GM12865 (cell line): ENCODE measurements around the gene ADGB.

Experiments used
- DNase-seq: peaks from one replicate; pipeline ENCODE4 v3.0.0; 2010; ENCODE audit warnings: low read depth
- H3K4me3 ChIP-seq: 2 replicates; pipeline ENCODE4 v1.5.1; 2011; ENCODE audit warnings: mild to moderate bottlenecking, low read depth, low read length, control low read depth
- TF ChIP-seq, protein P1 (sequence below): IDR thresholded peaks from 2 replicates; pipeline ENCODE4 v1.5.1; 2011; ENCODE audit warnings: low read length, control low read depth, low read depth, inconsistent platforms; ENCODE audit not compliant: insufficient read depth; ENCODE audit errors: missing control alignments

Gene ADGB

DNA sequence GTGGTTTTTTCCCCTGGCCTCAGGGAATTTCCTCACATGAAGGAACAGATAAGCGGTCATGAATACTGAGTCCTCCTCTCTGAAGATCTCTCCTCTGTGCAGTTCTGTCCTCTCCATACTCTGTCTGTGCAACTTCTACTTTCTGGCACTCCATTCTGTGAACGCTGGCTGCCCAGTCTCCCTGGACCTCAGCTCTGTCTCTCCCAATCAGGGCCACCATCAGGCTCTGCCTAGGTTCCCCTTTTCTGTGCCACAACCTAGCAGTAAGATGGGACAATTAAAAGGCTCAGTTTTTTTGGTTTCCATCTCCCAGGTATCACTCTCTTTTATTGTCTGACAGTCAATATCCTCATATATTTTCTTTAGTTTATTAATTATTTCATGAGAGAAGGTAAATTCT is 4.8 kb upstream of the ADGB start:
- TF ChIP-seq, protein P1, sequence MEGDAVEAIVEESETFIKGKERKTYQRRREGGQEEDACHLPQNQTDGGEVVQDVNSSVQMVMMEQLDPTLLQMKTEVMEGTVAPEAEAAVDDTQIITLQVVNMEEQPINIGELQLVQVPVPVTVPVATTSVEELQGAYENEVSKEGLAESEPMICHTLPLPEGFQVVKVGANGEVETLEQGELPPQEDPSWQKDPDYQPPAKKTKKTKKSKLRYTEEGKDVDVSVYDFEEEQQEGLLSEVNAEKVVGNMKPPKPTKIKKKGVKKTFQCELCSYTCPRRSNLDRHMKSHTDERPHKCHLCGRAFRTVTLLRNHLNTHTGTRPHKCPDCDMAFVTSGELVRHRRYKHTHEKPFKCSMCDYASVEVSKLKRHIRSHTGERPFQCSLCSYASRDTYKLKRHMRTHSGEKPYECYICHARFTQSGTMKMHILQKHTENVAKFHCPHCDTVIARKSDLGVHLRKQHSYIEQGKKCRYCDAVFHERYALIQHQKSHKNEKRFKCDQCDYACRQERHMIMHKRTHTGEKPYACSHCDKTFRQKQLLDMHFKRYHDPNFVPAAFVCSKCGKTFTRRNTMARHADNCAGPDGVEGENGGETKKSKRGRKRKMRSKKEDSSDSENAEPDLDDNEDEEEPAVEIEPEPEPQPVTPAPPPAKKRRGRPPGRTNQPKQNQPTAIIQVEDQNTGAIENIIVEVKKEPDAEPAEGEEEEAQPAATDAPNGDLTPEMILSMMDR = no peak
- no peak for DNase-seq
- H3K4me3 ChIP-seq = no peak overlapping the region

DNA sequence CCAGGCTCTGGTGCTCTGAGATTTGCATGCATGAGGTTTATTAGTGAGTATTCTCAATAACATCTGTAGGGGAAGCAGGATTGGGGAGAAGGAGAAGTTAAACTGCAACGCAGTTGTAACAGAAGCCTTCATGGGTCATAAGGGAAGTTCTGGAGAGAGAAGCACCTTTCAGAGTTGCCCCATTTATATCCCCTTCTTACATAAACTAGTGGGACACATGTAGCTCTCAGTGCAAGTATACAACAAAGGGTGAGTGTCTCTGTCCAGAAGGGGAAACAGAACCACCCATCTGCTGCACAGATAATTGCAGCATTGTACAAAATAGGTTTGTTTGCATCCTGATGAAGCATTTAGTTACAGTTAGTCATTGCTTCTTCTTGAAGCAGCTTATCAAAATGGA is 4.3 kb upstream of the ADGB start:
- TF ChIP-seq, protein P1 = no peak
- DNase-seq = no peak
- H3K4me3 ChIP-seq = no peak overlapping the region

DNA sequence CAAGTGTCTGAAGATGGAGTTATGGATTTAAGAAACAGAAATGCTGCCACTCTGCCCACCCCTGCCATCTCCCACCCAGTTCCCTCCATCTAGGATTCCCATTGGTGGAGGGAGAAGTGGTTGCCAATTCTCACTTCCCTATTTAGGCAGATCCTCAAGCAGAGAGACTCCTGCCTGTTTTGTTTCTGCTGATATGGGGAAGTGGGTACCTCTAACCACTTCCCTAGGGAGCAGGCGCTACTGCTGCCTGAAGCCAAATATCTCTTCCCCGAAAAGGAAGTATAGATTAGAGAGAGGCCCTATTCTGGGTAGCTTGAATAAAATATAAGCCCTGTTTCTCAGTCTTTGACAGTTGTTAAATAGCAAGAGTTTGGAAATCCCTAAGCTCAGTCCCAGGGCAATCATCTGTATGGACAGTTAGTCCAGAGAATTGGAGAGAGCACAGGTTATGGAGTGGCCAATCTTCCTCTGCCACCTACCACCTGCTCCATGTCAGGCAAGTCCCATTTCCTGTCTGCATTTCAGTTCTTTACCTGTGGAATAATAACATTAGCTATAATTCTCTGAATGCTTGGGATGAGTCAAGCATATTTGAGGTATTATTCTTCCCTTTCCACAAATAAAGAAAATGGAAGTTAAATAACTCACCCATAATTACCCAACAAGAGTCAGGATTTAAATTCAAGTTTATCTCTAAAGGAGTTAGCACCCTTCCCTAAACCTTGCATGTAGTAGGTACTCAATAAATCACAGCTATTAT is 2.6 kb upstream of the ADGB start:
- no peak for DNase-seq
- H3K4me3 ChIP-seq = no peak overlapping the region
- TF ChIP-seq, protein P1 = no peak

DNA sequence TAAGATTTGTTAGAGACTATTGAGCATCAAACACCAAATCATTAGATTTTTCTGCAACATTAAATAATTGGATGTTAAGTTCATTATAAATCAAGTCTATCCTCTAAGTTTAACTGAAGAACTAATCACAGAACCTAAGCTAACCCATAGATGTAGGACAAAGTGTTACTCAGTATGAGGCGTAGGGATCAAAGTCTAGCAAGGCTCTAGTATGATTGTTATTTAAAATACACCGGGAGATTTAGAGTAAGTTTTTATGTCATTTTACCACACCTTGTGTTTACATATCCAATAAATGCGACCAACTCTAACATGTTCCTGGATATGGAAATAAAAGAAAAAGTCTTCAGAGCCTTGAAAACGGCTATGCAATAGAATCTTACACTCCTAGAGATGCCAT is 2.6 kb downstream of the ADGB start:
- DNase-seq = no peak
- H3K4me3 ChIP-seq = no peak overlapping the region
- TF ChIP-seq, protein P1 = no peak

DNA sequence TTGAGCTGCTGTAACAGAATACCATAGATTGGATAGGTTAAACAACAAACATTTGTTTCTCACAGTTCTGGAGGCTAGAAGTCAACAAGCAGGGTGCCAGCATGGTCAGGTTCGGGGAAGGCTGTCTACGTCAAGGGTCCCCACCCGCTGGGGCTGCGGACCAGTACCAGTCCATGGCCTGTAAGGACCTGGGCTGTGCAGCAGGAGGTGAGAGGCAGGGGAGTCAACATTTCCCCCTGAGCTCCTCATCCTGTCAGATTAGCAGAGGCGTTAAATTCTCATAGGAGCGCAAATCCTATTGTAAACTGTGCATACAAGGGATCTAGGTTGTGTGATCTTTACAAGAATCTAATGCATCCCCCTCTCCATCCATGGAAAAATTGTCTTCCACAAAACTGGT is 3.8 kb downstream of the ADGB start:
- TF ChIP-seq, protein P1 = no peak
- H3K4me3 ChIP-seq = no peak overlapping the region
- DNase-seq = no peak

DNA sequence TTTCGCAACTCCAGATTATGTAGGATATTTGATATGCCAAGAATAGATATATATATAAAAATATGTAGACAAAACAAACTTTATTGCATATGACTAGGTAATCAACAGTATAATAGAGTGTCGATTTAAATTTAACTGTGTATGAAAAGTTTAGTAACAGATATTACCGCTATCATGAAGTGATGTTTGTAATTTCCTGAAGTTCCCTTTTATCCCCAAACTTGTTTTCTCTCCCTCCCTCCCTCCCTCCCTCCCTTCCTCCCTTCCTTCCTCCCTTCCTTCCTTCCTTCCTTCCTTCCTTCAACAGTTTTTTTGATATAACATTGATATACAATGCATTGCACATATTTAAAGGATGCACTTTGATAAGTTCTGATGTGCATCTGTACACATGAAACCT is 15.2 kb downstream of the ADGB start:
- TF ChIP-seq, protein P1 = no peak
- DNase-seq = no peak
- no peak overlapping the region for H3K4me3 ChIP-seq

DNA sequence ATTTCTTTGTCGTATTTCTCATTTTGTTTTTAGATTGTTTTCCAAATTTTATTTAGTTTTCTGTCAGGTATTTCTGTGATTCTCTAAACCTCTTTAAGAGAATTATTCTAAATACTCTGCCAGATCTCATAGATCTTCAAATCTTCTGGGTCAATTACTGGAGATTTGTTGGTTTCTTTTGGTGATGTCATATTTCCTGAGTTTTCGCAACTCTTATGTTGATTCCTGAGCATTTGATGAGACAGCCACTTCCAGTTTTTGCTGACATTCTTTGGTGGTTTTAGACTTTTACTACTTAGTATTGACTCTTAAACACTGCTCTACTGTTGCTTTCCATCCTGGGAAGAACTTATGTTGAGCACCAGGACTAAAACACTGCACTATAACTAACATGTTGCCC is 21.9 kb downstream of the ADGB start:
- no peak for DNase-seq
- H3K4me3 ChIP-seq = no peak overlapping the region
- TF ChIP-seq, protein P1 = no peak
